DND-41 (cell line): ENCODE results near the gene TMEM44.

Experiments
- ATAC-seq: fragments of 200-7000 bp; cut with Tn5 transposase; 3 replicates; pipeline ENCODE4 v1.9.1; 2021; ENCODE audit warnings: low read depth; ENCODE audit not compliant: insufficient read depth
- DNase-seq: peaks from one replicate; pipeline ENCODE4 v3.0.0-alpha.2; 2020
- H2AFZ ChIP-seq: 2 replicates; pipeline ENCODE4 v1.6.0; 2012; ENCODE audit warnings: low read depth, low read length
- H3K27ac ChIP-seq: 2 replicates; pipeline ENCODE4 v1.5.1; 2012; ENCODE audit warnings: low read length, inconsistent platforms
- H3K27me3 ChIP-seq: fragments of 200-600 bp; sonication (generic); 2 replicates; pipeline ENCODE4 v1.6.0; 2012; ENCODE audit warnings: low read length, mild to moderate bottlenecking, inconsistent platforms; ENCODE audit not compliant: insufficient read depth, poor library complexity
- H3K36me3 ChIP-seq: 2 replicates; pipeline ENCODE4 v1.5.1; 2012; ENCODE audit warnings: low read length, inconsistent platforms; ENCODE audit not compliant: insufficient read depth
- H3K4me1 ChIP-seq: 2 replicates; pipeline ENCODE4 v1.5.1; 2012; ENCODE audit warnings: mild to moderate bottlenecking, low read length; ENCODE audit not compliant: insufficient read depth
- H3K4me2 ChIP-seq: 2 replicates; pipeline ENCODE4 v1.6.0; 2012; ENCODE audit warnings: mild to moderate bottlenecking, moderate library complexity, low read length, inconsistent platforms; ENCODE audit not compliant: insufficient read depth
- H3K4me3 ChIP-seq, 2 experiments: fragments of 200-600 bp in 1 of 2; shearing (Covaris generic) in 1 of 2; 2 replicates each; pipeline ENCODE4 v1.5.1; 2012 to 2016; ENCODE audit warnings: inconsistent platforms in 2 of 2, low read length in 2 of 2, mild to moderate bottlenecking in 2 of 2, low read depth in 1 of 2, moderate library complexity in 1 of 2
- H3K79me2 ChIP-seq: 2 replicates; pipeline ENCODE4 v1.6.0; 2012; ENCODE audit warnings: low read length, inconsistent platforms; ENCODE audit not compliant: insufficient read depth
- H3K9ac ChIP-seq: 2 replicates; pipeline ENCODE4 v1.6.0; 2012; ENCODE audit warnings: low read depth, mild to moderate bottlenecking, inconsistent platforms, low read length, moderate library complexity
- H3K9me3 ChIP-seq: 2 replicates; pipeline ENCODE4 v1.5.1; 2012; ENCODE audit warnings: low read length, moderate library complexity, mild to moderate bottlenecking, inconsistent platforms; ENCODE audit not compliant: insufficient read depth, severe bottlenecking
- H4K20me1 ChIP-seq: 2 replicates; pipeline ENCODE4 v1.6.0; 2012; ENCODE audit warnings: low read length; ENCODE audit not compliant: insufficient read depth
- EZH2 ChIP-seq: IDR thresholded peaks from 3 replicates; pipeline ENCODE4 v1.6.1; 2012; ENCODE audit warnings: borderline replicate concordance, low read depth, mild to moderate bottlenecking, moderate library complexity, low read length, inconsistent platforms; ENCODE audit not compliant: severe bottlenecking
- TF ChIP-seq, protein P1 (sequence below): IDR thresholded peaks from 2 replicates; pipeline ENCODE4 v1.5.1; 2012; ENCODE audit warnings: borderline replicate concordance, low read length, moderate library complexity, mild to moderate bottlenecking; ENCODE audit not compliant: poor library complexity, severe bottlenecking; ENCODE audit errors: extremely low read depth

TMEM44 gene

DNA sequence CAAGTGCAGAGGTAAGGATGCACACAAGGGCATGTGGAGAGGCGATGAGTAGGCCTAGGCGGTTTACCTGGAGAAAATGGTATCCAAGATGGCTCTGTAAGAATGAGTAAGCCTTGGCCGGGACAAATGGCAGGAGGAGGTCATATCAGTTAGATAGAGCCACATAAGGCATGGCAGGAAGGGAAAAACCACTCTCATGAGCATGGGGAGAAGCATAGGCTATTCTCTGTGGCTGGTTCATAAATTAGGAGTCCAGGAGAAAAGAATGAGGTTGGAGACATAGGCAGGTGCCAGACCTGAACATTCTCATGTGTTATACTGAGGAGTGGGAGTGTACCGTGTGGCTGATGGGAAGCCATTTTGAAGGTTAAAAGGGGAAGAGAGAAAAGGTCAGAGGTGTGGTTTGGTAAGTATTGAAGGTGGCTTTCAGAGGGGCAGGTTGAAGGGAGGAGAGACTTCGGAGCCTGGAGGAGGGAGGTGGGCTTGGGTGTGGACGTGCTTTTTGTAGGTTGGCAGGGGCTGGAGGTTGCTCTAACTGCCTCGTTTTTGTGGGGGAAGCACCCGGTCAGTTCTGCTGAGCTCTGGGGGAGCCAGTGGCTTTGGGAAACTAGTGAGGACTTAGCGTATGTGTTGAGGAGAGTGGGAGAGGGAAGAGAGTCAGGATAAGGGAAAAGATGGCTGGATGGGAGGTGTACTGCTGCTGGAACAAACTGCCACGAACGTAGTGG is 47.8 kb upstream of the TMEM44 start:
- no peak overlapping the region for H3K9ac ChIP-seq
- ATAC-seq: no peak
- no peak for TF ChIP-seq EZH2
- TF ChIP-seq, protein P1, sequence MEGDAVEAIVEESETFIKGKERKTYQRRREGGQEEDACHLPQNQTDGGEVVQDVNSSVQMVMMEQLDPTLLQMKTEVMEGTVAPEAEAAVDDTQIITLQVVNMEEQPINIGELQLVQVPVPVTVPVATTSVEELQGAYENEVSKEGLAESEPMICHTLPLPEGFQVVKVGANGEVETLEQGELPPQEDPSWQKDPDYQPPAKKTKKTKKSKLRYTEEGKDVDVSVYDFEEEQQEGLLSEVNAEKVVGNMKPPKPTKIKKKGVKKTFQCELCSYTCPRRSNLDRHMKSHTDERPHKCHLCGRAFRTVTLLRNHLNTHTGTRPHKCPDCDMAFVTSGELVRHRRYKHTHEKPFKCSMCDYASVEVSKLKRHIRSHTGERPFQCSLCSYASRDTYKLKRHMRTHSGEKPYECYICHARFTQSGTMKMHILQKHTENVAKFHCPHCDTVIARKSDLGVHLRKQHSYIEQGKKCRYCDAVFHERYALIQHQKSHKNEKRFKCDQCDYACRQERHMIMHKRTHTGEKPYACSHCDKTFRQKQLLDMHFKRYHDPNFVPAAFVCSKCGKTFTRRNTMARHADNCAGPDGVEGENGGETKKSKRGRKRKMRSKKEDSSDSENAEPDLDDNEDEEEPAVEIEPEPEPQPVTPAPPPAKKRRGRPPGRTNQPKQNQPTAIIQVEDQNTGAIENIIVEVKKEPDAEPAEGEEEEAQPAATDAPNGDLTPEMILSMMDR: no peak
- H3K79me2 ChIP-seq: no peaks in the 10 kb centered on the region
- H3K27ac ChIP-seq: no peak overlapping the region
- H3K9me3 ChIP-seq: no peaks in the 10 kb centered on the region
- no peak overlapping the region for H3K4me2 ChIP-seq
- H3K4me3 ChIP-seq: no peak overlapping the region
- H3K36me3 ChIP-seq: no peaks in the 10 kb centered on the region
- no peaks in the 10 kb centered on the region for H4K20me1 ChIP-seq
- peaks cover 7% of the 10 kb centered on the region for H3K4me1 ChIP-seq
- no peak overlapping the region for H2AFZ ChIP-seq
- no peak for DNase-seq
- no peaks in the 10 kb centered on the region for H3K27me3 ChIP-seq

DNA sequence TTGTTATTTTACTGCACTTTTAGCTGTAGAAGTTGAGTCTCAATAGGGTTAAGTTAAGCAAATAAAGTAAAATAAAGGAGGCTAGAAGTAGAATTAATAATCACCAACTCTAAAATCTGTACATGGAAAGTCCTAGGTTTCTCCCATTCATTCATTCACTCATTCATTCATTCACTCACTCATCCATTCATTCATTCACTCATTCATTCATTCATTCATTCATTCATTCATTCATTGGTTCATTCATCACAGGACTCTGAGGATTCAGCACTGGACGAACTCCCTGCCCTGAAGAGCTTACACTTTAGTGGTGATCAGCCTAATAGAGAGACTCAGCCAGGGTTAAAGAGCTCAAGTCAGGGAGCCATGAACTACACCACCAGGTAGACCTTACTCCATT is 43.3 kb upstream of the TMEM44 start:
- H3K36me3 ChIP-seq: no peaks in the 10 kb centered on the region; the same call in 1 of the 2 replicates
- no peak overlapping the region for H3K27ac ChIP-seq
- no peak overlapping the region for H3K9ac ChIP-seq
- peaks cover 7% of the 10 kb centered on the region; the same call in 1 of the 2 replicates for H3K4me1 ChIP-seq
- no peaks in the 10 kb centered on the region for H3K27me3 ChIP-seq
- ATAC-seq: no peak
- no peaks in the 10 kb centered on the region for H4K20me1 ChIP-seq
- DNase-seq: no peak
- no peak overlapping the region for H2AFZ ChIP-seq
- no peak overlapping the region for H3K4me2 ChIP-seq
- TF ChIP-seq, protein P1: no peak
- no peak for TF ChIP-seq EZH2
- no peak overlapping the region for H3K4me3 ChIP-seq
- peaks cover 6% of the 10 kb centered on the region for H3K79me2 ChIP-seq
- H3K9me3 ChIP-seq: no peaks in the 10 kb centered on the region

DNA sequence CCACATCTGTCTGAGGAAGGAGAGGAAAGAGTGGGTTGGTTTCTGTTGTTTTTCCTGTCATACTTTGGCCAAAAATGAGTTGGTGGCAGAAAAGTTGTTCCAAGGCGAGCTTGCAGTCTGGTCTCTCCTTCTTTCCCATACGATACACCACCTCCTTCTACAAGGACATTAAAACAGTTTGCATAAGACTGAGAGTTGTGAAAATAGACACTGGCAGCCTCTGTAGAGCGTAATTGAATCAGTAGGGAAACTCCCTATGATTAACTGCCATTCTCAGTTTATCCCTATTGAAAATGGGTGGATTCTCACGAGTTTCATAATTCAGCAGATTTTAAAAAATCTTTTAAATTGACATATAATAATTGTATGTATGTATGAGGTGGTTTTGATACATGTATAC is 42.5 kb upstream of the TMEM44 start:
- no peak overlapping the region for H3K27ac ChIP-seq
- H3K4me3 ChIP-seq: no peak overlapping the region
- H3K9me3 ChIP-seq: no peaks in the 10 kb centered on the region
- peaks cover 14% of the 10 kb centered on the region for H3K4me1 ChIP-seq
- no peak for DNase-seq
- no peaks in the 10 kb centered on the region for H3K27me3 ChIP-seq
- no peak for ATAC-seq
- H3K9ac ChIP-seq: no peak overlapping the region
- no peak overlapping the region for H2AFZ ChIP-seq
- H3K4me2 ChIP-seq: no peak overlapping the region
- H3K36me3 ChIP-seq: no peaks in the 10 kb centered on the region; the same call in 1 of the 2 replicates
- H4K20me1 ChIP-seq: peaks cover 5% of the 10 kb centered on the region; the same call in 1 of the 2 replicates
- TF ChIP-seq, protein P1: no peak
- TF ChIP-seq EZH2: no peak
- peaks cover 14% of the 10 kb centered on the region for H3K79me2 ChIP-seq
